GM12878 (cell line): Measurements from ENCODE around the gene ABCG1.

ENCODE experiments used
- BHLHE40 ChIP-seq, 2 experiments: fragments of 450-650 bp in 1 of 2; IDR thresholded peaks; 2 replicates each; pipeline ENCODE4 v1.6.1; 2011 to 2017; ENCODE audit warnings: low read depth in 2 of 2, borderline replicate concordance in 1 of 2, improper control_type of control experiment in 1 of 2, low read length in 1 of 2, mild to moderate bottlenecking in 1 of 2
- CREB1 ChIP-seq: IDR thresholded peaks from 2 replicates; pipeline ENCODE4 v1.6.1; 2012; ENCODE audit warnings: low read depth, mild to moderate bottlenecking, inconsistent platforms
- EP300 ChIP-seq, 2 experiments: fragments of 150-350 bp in 1 of 2; IDR thresholded peaks; 2 replicates each; pipeline ENCODE4 v1.6.1; 2011 to 2012; ENCODE audit warnings: low read depth in 2 of 2, low read length in 2 of 2, borderline replicate concordance in 1 of 2, improper control_type of control experiment in 1 of 2, inconsistent platforms in 1 of 2; ENCODE audit not compliant: control insufficient read depth in 1 of 2
- MAX ChIP-seq: IDR thresholded peaks from 2 replicates; pipeline ENCODE4 v1.6.1; 2012; ENCODE audit warnings: low read depth, low read length, improper control_type of control experiment
- NBN ChIP-seq: fragments of 450-650 bp; IDR thresholded peaks from 2 replicates; pipeline ENCODE4 v1.6.1; 2016
- NFYB ChIP-seq: IDR thresholded peaks from 2 replicates; pipeline ENCODE4 v1.6.1; 2011; ENCODE audit warnings: low read depth, mild to moderate bottlenecking, low read length, improper control_type of control experiment, moderate library complexity; ENCODE audit not compliant: insufficient read depth
- NR2C2 ChIP-seq: IDR thresholded peaks from 2 replicates; pipeline ENCODE4 v1.6.1; 2011; ENCODE audit warnings: borderline replicate concordance, low read depth; ENCODE audit not compliant: control insufficient read depth, insufficient read length
- SIN3A ChIP-seq: IDR thresholded peaks from 2 replicates; pipeline ENCODE4 v1.6.1; 2012; ENCODE audit warnings: low read depth, low read length, improper control_type of control experiment
- SMC3 ChIP-seq: IDR thresholded peaks from 2 replicates; pipeline ENCODE4 v1.6.1; 2011; ENCODE audit warnings: low read length, improper control_type of control experiment, borderline replicate concordance
- SREBF2 ChIP-seq: IDR thresholded peaks from 2 replicates; pipeline ENCODE4 v1.6.1; 2012; ENCODE audit warnings: mild to moderate bottlenecking, low read length
- SUZ12 ChIP-seq: fragments of 200-600 bp; sonication (generic); IDR thresholded peaks from one replicate; pipeline ENCODE4 v1.6.1; 2018; ENCODE audit warnings: antibody characterized with exemption, mild to moderate bottlenecking; ENCODE audit not compliant: unreplicated experiment
- TF ChIP-seq, protein P1 (sequence below), 3 experiments: IDR thresholded peaks in 2 of 3; conservative IDR thresholded peaks in 1 of 3; 2 replicates each; pipeline ENCODE4 v1.5.1; 2011; ENCODE audit warnings: low read depth in 3 of 3, low read length in 3 of 3, mild to moderate bottlenecking in 3 of 3, control low read depth in 2 of 3, moderate library complexity in 2 of 3, inconsistent platforms in 1 of 3, mixed read lengths in 1 of 3; ENCODE audit not compliant: control insufficient read depth in 2 of 3, insufficient read depth in 1 of 3; ENCODE audit errors: extremely low read depth in 1 of 3

GRCh38 chr21:42338729-42339715 lies 120.1 kb downstream of the ABCG1 start:
- TF ChIP-seq, protein P1, sequence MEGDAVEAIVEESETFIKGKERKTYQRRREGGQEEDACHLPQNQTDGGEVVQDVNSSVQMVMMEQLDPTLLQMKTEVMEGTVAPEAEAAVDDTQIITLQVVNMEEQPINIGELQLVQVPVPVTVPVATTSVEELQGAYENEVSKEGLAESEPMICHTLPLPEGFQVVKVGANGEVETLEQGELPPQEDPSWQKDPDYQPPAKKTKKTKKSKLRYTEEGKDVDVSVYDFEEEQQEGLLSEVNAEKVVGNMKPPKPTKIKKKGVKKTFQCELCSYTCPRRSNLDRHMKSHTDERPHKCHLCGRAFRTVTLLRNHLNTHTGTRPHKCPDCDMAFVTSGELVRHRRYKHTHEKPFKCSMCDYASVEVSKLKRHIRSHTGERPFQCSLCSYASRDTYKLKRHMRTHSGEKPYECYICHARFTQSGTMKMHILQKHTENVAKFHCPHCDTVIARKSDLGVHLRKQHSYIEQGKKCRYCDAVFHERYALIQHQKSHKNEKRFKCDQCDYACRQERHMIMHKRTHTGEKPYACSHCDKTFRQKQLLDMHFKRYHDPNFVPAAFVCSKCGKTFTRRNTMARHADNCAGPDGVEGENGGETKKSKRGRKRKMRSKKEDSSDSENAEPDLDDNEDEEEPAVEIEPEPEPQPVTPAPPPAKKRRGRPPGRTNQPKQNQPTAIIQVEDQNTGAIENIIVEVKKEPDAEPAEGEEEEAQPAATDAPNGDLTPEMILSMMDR (IDR thresholded peaks at IDR 0.05 in 2 of 3, conservative IDR thresholded peaks at IDR 0.05 in 1 of 3; ENCODE audit: control insufficient read depth in 2 of 3, extremely low read depth in 1 of 3, insufficient read depth in 1 of 3, low read depth in 3 of 3, low read length in 3 of 3): no peak
- no peak for TF ChIP-seq SUZ12
- TF ChIP-seq NFYB: no peak
- TF ChIP-seq MAX: no peak
- no peak for TF ChIP-seq CREB1
- no peak for TF ChIP-seq BHLHE40 (IDR thresholded peaks at IDR 0.05; ENCODE audit: borderline replicate concordance in 1 of 2, low read depth in 2 of 2, low read length in 1 of 2)
- TF ChIP-seq NBN: no peak
- no peak for TF ChIP-seq SMC3
- no peak for TF ChIP-seq NR2C2
- no peak for TF ChIP-seq EP300 (IDR thresholded peaks at IDR 0.05; ENCODE audit: borderline replicate concordance in 1 of 2, control insufficient read depth in 1 of 2, low read depth in 2 of 2, low read length in 2 of 2)
- TF ChIP-seq SREBF2: no peak
- no peak for TF ChIP-seq SIN3A
